Pons (tissue), 1 donor: ENCODE data around the gene DNAH3.
"Not testable (repeated sequence)": the region's sequence is repeated elsewhere in the genome, so short reads cannot be mapped to it uniquely, and the experiment has no call there.

ENCODE experiments used
- DNase-seq: peaks from one replicate; pipeline ENCODE4 v3.0.0-alpha.2; 2016; ENCODE audit warnings: low spot score

Gene DNAH3

DNA sequence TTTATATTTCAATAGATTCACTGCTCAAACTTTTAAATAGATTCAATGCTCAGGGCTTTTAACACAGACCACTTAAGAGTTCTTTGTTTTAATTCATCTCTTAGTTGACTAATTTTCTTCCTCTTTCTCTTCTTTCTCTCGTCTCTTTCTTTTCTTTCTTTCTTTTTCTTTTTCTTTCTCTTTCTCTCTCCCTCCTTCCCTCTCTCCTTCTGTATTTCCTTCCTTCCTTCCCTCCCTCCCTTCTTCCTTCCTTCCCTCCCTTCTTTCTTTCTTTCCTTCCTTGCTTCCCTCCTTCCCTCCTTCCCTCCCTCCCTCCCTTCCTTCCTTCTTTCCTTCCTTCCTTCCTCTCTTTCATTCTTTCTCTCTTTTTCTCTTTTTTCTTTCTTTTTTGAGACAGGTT lies 145.6 kb downstream of the DNAH3 start:
- DNase-seq: no peak

DNA sequence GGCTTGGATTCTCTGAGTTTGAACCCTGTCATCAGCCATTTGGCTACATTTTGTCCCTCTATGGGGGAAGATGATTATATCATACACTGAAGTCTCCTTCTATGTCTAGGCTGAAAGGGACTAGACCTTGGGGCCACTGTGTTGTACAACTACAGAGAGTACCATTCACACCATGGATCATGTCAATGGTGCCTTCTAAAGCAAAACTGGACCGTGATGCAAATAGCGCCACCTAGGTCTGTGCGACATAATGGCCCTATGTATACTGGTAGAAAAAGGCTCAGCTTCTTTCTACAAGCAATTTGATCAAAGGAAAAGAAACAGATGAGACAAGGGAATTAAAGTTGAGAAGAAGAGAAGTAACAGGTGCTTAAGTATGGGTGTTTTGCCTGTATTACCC lies 149.4 kb downstream of the DNAH3 start:
- DNase-seq: no peak

DNA sequence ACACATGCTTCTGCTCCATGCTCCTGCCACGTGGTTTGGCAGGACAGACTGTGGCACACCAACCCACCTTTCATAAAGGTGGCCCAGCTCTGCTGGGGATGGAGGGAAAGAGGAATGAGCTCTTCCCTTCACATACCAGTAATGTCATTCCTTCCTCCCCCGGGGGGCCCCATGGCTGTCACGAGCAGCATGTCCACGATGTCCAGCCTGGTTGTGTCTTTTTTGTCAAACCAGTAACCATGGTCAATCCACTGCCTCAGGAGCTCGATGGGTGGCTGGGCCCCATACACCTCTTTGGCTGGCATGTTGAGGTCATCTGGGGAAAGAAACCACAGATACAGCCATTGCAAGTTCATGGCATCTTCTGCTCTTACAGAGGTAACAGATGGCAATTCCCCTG lies 153.5 kb downstream of the DNAH3 start:
- DNase-seq: no peak

DNA sequence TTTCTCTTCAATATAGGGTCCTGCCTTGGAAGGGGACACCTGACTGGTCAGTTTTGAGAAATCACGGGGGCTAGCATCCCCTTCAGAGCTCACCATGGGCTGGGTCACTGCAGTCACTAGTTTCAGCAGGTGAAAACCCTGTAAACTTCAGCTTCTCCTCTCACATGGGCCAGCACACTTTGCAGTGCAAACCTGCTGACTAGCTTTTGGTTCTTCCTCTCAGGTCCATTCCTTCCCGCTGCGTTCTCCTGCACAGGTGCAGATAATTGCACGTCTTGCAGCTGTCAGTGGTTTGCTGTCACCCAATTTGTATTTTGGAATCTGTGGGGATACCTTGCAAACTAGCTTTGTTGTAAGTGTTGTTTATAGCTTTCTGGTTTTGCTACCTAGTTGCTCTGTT lies 154.9 kb downstream of the DNAH3 start:
- no peak for DNase-seq

DNA sequence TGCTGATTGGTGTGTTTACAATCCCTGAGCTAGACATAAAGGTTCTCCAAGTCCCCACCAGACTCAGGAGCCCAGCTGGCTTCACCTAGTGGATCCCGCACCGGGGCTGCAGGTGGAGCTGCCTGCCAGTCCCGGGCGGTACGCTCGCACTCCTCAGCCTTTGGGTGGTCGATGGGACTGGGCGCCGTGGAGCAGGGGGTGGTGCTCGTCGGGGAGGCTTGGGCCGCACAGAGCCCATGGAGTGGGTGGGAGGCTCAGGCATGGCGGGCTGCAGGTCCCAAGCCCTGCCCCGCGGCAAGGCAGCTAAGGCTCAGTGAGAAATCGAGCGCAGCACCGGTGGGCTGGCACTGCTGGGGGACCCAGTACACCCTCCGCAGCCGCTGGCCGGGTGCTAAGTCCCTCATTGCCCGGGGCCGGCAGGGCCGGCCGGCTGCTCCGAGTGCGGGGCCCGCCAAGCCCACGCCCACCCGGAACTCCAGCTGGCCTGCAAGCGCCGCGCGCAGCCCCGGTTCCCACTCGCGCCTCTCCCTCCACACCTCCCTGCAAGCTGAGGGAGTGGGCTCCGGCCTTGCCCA lies 161.1 kb downstream of the DNAH3 start:
- DNase-seq: not testable (repeated sequence)

DNA sequence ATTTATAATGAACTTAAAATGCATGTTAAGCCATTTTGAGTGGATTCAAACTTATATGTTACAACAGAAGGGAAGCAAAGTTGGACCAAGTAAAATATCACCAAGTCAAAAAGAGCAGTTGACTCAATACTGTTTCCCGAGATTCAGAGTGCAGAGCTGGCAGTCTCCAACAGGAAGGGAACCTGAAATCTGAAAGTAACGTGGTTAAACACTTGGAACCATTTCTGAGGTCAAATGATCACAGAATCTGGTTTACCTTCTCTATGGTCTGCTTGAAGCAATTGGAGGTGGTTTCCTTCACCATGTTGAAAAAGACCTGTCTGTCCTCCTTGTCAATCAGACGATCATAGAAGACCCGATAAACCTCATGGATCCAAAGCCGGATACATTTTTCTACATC lies 163.6 kb downstream of the DNAH3 start:
- DNase-seq: no peak

DNA sequence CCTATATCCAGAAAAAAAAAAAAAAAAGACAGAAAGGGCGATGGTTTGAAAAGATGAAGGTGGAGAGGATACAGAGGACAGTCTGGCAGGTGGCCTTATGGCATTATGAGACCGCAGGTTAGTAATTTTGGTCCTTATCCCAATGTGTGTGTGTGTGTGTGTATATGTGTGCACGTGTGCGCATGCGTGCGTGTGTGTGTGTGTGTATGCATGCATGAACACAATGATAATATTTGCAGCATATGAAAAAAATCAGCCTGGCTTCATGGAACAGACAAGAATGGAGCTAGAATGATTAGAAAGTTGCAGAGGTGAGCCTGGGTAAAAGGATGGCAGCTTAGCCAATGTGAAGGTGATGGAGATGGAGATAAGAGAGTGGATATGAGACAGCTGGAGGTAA lies 166.6 kb downstream of the DNAH3 start:
- no peak for DNase-seq

DNA sequence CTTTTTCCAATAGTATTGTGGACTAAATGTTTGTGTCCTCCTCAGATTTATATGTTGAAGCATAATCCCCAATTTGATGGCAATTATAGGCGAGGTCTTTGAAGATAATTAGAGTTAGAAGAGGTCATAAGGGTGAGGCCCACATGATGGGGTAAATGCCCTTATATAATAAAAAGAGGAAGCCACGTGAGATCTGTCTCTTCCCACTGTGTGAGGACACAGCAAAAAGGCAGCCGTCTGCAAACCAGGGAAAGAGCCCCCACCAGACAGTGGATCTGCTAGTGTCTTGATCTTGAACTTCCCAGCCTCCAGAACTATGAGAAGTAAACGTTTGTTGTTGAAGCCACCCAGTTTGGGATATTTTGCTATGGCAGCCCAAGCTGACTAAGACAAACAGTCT lies 174.1 kb downstream of the DNAH3 start:
- DNase-seq: no peak

DNA sequence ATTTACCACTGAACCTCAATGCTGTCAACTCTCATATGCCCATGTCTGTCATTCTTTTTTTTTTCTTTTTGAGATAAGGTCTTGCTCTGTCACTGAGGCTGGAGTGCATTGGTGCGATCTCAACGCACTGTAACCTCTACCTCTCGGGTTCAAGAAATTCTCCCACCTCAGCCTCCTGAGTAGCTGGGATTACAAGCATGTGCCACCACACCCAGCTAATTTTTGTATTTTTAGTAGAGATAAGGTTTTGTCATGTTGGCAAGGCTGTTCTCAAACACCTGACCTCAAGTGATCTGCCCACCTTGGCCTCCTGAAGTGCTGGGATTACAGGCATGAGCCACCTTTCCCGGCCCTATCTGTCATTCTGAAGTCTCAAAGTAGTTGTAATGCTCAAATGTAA lies 177.4 kb downstream of the DNAH3 start:
- not testable (repeated sequence) for DNase-seq

DNA sequence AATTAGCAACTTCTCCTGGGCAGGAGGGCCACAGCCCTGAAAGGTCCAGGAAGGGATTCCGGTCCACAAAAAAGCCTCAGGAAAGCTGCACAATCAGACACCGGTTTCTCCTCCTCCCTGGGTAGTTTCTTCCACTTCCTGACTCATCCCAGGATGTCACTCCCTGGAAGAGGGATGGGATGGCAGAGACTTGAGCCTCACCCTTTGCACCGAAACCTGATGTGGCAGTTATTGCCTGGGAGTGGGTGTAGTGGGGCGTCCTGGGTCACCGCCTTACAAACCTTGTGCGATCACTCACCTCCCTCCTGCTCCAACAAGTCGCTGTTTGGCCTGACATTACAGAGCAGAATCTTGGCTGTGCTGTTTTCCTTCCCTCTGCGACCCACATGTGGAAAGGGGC lies 179.2 kb downstream of the DNAH3 start:
- DNase-seq: no peak

DNA sequence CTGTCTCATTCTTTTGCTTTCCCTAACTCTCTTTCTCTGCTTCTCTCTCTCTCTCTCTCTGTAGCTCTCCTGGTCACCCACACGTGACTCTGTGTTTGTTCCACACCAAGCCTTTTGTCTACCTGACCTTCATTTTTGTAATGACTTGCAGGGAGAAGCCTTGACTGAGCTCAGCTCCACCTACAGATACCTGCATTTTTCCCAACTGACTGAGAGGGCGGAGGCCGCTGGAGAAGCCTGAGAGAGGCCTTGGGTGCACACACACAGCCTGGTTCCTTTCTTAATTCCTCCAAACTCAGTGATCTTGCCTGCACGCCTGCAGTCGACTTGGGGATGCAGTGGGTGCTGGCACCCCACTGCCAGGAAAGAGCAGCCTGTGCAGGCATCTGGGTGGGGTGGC lies 181.3 kb downstream of the DNAH3 start:
- DNase-seq: no peak

DNA sequence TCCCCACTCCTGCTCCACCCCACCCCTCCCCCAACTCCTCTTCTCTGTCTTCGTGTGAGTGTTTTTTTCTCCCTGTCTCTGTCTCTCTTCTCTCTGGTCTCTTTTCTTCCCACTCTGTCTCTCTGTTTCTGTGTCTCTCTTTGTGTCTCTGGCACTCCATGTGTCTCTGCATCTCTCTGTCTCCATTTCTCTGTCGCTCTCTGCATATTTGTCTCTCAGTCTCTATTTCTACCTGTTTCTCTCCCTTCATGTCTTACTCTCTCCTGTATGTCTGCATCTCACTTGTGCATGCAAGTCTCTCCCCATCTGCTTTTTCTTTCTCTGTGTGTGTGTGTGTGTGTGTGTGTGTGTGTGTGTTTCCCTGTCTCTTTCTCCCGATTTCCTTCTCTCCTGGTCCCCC lies 181.9 kb downstream of the DNAH3 start:
- DNase-seq: no peak

DNA sequence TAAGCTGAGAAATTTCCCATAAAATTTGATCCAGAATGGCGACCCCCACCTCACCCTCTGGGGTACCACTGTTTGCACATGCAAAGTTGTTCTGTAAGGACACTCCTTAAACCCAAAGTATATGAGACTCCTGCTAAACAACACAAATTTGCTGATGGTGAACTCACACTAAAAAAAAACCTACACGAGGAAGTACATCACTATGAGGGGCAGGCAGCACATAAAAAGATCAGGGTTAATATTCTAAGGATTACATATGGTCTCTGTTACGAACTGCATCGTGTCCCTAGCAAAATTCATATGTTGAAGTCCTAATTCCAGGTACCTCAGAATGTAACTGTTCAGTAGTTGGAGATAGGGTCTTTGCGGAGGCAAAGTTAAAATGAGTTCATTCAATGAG lies 189.7 kb downstream of the DNAH3 start:
- no peak for DNase-seq

DNA sequence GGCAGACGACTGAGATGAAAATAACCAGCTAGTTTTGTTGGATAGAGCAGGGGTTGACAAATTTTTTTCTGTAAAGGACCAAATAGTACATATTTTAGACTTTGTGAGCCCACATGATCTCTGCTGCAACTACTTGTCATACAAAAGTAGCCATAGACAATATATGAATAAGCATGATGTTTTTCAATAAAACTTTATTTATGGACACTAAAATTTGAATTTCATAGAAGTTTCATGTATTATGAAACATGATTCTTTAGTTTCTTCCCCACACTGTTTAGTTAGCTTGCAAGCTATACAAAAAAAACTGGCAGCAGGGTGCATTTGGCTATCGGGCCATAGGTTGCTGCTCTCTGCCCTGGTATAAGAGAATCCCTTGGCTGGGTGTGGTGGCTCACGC lies 193.5 kb downstream of the DNAH3 start:
- DNase-seq: no peak

DNA sequence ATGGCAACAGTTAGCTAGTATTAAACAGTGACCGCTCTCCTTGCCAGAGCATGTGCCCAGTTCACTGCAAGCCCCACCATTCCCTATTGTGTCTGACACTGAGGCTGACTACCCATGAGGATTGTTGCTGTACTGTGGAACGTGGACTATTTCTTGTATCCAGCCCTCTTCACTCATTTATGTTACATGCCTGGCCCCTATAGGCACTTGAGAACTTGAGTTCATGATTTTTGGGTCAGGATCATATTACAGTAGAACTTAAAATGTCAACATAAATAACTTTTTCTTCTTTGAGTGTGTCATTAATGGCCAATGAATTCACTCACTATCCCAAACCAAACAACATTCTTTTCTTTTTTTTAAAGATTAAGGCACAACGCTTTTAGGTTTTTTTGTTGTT lies 194.3 kb downstream of the DNAH3 start:
- DNase-seq: no peak

DNA sequence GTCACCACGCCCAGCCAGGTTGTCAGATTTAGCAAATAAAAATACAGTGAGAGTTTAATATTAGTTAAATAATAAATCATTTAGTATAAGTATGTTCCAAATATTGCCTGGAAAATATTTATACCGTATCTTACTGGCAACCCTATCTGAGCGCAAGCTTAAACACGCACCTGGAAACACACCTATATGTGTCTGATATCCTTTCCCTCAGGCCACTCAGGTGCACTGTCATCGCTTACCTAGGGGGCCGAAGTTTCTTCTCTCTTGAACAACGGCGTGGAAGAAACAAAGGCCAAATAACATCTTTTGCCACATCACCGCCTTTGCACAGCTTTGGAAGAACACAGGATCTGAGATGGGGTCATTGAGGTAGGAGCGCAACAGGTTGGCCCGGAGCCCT lies 196.1 kb downstream of the DNAH3 start:
- DNase-seq: no peak

DNA sequence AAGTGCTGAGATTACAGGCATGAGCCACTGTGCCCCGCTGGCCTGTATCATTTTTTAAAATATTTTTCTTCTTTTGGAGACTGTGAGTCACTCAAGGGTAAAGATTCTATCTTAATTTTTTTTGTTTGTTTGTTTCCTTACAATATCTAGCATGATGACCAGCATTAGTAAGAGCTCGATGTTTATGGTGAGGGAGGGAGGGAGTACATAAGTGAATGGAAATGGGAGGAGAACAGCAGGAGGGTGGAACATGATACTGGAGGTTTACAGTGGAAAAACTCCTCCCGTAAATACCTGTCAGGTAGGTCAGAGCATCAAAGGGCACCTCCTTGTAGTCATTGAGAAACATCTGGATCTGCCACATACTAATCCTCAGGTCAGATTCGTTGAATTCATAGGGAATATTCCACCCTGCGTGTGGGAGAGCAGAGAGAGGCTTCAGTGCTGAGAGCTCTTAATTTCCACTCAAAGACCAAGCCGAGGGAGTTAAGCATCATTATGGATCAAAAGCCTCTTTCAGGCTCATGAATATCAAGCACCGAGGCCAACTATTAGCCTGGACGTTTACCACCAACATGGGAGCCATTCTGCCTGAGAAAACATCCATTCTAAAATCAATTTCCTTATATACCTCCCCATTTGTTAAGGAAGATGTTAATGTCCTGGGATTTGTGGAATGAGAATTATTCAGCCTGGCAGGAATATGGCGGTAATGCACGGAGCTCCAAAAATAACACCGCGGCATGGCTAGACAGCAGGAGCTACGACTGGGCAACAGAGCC lies 198.3 kb downstream of the DNAH3 start:
- no peak for DNase-seq

DNA sequence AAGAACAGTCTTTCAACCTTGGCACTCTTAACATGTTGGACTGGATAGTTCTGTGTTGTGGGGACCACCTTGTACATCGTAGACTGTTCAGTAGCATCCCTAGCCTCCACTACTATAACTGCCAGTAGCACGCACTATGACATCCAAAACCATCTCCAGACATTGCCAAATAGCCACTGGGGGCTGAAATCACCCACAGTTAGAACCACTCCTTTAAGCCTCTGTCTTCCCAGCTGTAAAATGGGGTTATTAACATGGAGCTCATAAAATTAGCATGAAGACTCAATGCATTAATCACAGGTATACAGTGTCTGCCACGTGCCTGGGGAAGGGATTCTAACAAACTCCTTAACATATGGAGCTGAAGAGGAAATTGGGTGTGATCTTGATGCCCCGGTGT lies 200.4 kb downstream of the DNAH3 start:
- no peak for DNase-seq

DNA sequence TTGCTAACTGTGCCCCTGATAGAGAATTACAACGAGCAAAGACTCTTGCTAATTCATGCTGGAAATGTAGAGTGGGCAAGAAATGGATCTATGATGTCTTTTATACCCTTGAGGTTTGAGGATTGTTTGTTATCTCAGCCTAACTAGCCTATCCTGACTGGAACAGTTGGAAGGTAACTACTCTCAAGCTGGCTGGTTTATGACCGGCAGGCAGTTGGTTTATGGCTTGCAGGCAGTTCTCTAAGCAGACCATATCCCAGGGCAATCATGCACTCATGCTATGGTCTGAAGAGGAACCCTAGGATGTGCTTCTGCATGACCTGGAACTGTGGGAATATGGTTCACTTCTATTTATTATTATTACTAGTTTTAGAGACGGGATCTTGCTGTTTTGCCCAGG lies 201.0 kb downstream of the DNAH3 start:
- no peak for DNase-seq

DNA sequence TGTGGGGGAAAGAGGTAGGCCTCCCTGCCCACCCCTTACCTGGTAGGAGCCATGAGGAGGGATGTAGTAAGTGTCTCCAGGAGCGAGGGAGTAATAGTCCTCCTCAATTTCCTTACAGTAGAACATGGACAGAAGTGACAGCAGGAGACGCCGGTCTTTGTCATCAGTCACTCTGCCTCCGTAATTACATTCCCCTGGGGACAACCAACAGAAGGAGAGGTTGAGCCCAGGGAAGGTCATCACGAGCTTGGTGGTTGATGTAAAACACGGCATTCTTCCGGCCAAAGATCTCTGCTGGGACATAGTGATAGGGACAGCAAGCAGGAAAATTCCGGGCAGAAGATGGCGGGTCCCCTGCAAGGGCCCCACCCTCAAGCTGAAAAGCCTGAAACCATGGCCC lies 202.2 kb downstream of the DNAH3 start:
- DNase-seq: no peak

DNA sequence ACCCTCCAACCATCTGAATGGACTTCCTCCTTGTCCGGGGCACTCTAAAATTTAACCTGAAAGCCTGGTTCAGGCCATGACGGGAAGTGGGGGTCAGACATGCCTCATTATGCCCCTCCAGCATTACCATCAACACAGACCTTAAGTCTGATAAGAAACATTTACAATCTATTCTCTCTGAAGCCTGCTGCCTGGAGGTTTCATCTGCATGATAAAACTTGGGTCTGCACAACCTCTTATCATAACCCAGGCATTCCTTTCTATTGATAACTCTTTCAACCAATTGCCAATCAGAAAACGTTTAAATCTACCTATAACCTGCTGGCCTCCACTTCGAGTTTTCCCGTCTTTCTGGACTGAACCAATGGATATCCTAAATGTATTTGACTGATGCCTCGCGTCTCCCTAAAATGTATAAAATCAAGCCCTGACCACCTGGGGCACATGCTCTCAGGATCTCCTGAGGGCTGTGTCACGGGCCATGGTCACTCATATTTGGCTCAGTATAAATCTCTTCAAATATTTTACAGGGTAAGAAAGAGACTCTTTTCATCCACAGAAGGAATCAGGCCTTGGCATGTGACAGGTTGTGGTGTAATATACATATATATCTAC lies 204.5 kb downstream of the DNAH3 start:
- DNase-seq: no peak

DNA sequence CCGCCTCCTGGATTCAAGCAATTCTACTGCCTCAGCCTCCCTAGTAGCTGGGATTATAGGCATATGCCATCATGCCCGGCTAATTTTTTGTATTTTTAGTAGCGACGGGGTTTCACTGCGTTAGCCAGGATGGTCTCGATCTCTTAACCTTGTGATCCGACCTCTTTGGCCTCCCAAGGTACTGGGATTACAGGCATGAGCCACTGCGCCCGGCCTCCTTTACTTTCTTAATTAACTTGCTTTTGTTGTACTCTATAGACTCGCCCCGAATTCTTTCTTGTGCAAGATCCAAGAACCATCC lies 205.1 kb downstream of the DNAH3 start:
- DNase-seq: not testable (repeated sequence)

DNA sequence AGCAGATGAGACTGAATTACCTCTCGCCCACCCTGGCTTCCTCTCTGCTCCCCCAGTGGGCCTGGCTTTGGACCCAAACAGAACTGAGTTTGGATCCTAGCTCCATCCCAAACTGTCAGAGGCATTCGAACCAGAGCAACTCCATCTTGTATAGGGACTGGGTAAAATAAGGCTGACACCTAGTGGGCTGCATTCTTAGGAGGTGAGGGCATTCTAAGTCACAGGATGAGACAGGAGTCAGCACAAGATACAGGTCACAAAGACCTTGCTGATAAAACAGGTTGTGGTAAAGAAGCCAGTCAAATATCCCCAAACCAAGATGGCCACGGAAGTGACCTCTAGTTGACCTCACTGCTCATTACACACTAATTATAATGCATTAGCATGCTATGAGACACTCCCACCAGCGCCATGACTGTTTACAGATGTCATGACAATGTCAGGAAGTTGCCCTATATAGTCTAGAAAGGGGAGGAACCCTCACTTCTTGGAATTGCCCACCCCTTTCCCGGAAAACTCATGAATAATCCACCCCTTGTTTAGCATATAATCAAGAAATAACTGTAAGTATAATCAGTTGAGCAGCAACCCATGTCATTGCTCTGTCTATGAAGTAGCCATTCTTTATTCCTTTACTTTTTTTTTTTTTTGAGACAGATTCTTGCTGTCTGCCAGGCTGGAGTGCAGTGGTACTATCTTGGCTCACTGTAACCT lies 205.6 kb downstream of the DNAH3 start:
- DNase-seq: no peak
